ENCODE measurements around the gene KAZN. TPM values are rescaled to one million over a fixed set of nuclear protein-coding genes. Genes with fewer than 3 reads are reported as not detected.

Gene KAZN
- total RNA-seq, 1 experiment from 2014 or later, result 2.7 TPM

- DNase-seq (ENCODE audit: low read depth), result no peak
Measured at GRCh38 chr1:14613926-14614325, 15.4 kb downstream of the KAZN start.

- DNase-seq (ENCODE audit: low read depth), result no peak
Measured at GRCh38 chr1:14614341-14614740, 15.9 kb downstream of the KAZN start.

DNA sequence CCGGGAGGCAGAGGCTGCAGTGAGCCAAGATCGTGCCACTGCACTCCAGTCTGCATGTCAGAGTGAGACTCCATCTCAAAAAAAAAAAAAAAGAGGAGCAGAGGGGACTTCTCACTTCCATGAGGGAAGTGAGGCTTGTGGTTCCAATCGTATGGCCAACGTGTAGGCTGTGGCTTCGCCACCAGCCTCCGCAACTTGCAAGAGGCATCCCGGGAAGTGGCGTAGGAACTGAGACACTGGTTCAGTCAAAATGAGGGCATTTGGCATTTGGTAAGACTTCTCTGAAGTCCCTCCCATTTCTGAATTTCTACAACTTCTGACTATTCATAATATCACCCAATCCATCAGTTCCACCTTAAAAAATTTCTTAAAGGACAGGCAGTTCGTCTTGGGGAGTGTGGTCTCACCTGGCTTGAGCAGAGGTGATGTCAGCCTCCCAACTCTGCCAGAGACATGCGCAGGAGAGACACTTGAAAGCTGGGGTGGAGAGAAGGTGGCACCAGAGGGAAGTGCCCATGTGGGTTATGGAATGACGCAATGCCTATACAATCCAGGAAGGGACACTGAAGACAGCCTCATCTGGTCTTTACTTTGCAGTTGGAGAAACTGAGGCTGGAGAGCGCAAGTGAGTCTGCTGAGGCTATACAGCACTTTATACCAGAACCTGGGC is 17.2 kb downstream of the KAZN start:
- no peak for DNase-seq (ENCODE audit: low read depth)

- no peak for DNase-seq (ENCODE audit: low read depth)
Measured at GRCh38 chr1:14616632-14617396, 18.3 kb downstream of the KAZN start.

GRCh38 chr1:14617791-14618190 is 19.3 kb downstream of the KAZN start:
- DNase-seq (ENCODE audit: low read depth), result no peak

- no peak for DNase-seq (ENCODE audit: low read depth)
Measured at GRCh38 chr1:14620941-14621340, 22.5 kb downstream of the KAZN start.

GRCh38 chr1:14623090-14623489 is 24.6 kb downstream of the KAZN start:
- DNase-seq (ENCODE audit: low read depth), result no peak

DNA sequence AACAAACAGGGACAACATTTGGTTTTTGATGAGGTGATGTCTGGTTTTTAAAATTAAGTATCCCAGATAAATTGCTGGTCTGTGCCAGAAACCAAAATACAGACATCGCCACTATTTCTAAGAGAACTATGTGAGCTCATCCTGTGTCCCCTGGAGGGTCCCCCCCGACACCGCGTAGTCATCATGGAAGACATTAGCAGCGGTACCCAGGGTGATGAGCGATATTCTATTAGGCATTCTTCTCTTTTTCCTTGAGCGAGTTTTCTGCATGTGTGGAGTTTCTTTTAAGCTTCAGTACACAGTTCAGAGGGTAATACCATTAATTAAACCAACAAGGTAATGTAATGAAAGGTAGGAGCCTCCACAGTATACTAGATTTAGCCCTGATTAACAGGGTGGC is 26.5 kb downstream of the KAZN start:
- no peak for DNase-seq (ENCODE audit: low read depth)

- no peak for DNase-seq (ENCODE audit: low read depth)
Measured at GRCh38 chr1:14625572-14625971, 27.1 kb downstream of the KAZN start.

DNA sequence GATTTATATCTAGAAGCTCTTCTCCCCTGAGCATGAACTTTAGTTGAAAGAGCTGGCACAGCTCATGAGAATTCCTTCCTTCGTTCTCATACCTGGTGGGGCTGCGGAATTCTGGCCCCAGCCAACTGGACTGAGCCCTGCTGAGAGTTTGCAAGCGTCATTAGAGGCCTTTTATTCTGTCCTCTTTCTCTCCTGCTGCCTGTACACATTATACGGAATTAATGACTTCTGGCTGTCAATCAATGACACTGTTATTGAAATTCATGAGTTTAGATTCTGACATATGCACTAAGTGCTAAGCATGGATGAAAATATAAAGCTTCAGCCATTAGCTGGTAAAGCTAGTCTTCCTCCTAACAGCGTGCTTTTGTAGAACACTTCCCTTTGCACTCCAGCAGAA is 27.5 kb downstream of the KAZN start:
- DNase-seq (ENCODE audit: low read depth), result no peak

- no peak for DNase-seq (ENCODE audit: low read depth)
Measured at GRCh38 chr1:14626869-14627607, 28.6 kb downstream of the KAZN start.

DNA sequence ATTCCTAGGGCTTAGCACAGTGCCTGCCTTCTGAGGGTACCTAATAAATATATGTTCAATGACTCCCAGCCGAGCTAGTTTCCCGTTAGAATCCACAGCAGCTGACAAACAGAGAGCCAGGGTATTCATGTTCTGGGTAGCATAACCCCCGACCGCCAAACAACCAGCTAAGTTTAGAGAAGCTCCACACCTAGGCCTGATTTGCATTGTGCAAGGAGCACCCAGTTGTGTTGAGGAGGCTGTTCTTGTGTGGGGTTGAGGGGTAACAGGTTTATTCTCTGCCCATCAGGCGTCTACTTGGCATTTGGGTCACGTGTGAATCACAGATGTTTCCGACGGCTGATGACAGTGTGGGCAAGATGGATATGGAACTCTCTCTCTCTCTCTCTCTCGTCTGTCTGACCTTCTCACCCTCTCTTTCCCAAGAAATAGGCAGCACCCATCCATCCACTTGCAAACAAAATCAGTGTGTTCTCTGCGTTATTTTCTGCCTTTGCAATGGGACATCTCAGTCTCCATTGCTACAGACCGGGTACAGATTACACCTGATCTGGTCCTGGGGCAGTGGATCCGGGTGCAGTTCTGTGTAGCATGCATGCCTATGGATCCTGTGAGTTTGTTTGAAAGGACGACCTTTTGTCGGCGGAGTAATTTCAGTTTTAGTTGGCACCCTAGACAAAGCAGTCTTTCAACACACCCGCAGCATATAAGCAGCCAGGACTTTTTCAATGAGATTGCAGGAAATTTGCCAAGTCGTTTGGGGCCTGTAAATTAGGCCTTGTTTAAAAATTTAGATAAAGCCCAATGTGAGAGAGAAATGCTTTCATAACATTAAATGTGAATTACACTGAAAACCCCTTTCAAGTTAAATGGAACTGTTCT is 29.4 kb downstream of the KAZN start:
- no peak for DNase-seq (ENCODE audit: low read depth)

DNA sequence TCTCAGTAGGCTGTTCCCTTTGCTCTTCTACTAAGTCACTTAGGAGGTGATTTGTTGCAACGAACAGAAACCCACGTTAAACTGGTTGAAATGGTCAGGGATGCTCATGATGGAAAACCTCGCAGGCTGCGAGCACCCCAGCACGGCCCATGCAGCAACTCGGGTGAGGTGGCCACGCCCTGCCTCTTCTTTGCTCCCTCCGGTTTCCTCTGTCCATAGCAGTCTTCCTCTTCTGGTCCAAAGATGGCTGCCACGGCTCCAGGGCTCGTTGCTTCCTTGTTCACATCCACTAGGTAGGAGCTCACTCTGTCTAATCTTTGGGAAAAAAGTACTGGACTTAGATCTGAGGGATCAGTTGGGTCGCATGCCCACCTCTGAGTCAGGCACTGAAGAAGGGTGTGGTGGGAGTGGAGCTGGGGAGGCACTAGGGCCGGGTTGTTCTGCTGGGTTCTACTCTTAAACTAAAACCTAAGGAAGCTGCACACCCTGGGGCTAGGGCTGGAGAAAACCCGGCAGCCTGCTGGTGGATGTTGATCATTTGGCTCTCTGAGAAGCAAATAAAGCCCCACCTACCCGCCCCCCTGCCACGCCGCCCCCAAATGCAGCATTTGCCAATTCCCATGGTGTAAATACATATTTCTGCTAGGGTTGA is 31.0 kb downstream of the KAZN start:
- no peak for DNase-seq (ENCODE audit: low read depth)

DNA sequence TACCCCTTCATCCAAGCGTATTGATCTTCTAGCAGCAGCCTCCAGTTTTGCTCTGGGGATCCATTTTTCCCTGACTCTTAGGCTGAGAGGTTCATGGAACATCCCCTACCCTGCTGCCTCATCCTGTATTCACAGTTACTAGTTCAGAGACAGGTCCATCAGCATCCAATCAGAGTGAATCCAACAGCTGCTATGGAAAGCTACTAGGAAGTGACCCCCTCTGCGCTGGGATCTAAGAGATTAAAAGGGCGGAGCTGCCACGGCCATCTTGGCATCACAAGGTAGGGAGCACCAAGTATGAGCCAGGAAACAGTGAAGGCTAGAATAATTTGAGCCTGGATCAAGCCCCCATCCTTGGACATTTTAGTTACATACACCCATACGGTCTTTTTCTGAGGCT is 32.5 kb downstream of the KAZN start:
- DNase-seq (ENCODE audit: low read depth), result no peak

DNA sequence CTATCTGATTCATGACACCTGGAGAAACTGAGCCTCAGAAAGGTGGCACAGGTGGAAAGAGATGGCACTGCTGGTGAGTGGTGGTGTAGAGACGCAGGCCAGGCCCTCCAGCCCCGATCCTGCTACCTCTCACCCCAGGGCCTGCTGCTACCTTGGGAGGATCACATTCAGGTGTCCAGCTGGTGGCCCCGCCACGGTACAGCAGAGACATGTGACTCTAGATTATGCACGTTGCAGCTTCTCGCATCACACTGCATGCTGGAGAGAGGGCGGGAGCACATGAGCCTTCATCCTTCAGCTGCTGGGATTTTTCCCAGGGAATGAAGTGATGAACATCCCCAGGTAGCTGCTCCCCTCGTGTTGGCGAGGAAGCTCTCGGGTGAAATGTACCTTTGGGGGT is 32.9 kb downstream of the KAZN start:
- DNase-seq (ENCODE audit: low read depth), result no peak

DNA sequence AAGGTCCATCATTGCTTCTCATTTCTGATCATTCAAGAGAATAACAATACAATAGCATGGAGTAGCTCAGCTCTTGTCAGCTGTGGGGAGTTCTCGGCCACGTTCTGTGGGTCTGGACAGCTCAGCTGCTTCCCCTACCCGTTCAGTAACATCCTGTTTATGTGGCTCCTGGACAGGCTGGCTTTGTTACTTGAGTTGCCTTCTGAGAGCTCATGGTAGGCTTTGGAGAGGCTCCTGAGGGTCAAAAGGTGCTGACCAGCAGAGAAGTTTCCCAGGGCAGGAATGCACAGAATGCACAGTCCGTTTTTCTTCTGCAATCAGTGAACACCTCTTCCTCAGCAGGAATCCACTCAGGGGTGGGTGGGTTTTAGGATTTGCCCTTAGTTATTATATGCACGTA is 36.0 kb downstream of the KAZN start:
- DNase-seq (ENCODE audit: low read depth), result no peak

DNA sequence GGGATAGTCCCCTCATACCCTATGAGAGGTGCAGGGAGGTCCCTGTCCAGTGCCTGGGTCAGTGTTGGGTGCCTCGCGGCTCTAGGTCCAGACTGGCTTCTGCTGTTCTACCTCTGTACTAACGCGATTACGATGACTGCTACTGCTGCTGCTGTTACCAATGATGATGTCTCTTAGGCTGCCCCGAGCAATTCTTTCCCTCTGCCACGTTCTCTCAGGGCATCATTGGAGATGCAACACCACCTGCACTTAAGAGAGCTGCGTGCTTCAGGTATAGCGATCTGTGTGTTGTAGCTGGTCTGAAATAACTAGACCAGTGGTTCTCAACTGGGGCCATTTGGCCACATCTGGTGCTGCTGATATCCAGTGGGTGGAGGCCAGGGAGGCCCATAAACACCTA is 36.9 kb downstream of the KAZN start:
- DNase-seq (ENCODE audit: low read depth), result no peak

DNA sequence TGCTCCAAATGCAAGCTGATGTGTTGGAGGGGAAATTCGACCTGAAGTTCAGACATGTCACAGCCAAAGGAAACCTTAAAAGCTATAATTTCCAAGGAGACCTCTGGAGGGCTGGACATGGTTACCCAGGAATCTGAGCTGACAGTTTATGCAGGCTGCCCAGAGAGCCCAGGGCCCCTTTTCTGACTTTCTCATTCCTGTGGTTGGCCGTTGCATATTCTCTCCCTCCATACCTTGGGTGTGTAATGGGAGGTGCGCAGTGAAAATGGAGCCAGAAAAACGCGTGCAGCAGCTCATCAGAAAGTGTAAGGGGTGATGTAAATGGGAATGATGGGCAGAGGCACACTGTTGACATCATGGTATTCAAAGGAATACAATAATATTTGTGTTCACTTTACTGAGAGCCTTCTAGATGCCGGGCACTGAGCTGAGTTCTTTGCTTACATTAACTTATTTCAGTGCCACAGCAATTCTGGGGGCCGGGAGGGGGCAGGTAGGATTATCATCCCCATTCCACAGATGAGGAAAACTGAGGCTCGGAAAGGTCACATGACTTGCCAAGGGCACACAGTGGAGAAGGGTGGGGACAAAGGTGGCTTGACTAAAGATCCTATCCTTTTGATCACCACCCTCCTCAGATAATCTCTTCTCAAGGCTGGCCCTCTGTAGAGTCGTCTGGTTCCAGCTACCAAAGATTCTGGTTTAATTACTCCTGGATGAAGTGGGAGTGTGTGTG is 38.6 kb downstream of the KAZN start:
- DNase-seq (ENCODE audit: low read depth), result no peak

DNA sequence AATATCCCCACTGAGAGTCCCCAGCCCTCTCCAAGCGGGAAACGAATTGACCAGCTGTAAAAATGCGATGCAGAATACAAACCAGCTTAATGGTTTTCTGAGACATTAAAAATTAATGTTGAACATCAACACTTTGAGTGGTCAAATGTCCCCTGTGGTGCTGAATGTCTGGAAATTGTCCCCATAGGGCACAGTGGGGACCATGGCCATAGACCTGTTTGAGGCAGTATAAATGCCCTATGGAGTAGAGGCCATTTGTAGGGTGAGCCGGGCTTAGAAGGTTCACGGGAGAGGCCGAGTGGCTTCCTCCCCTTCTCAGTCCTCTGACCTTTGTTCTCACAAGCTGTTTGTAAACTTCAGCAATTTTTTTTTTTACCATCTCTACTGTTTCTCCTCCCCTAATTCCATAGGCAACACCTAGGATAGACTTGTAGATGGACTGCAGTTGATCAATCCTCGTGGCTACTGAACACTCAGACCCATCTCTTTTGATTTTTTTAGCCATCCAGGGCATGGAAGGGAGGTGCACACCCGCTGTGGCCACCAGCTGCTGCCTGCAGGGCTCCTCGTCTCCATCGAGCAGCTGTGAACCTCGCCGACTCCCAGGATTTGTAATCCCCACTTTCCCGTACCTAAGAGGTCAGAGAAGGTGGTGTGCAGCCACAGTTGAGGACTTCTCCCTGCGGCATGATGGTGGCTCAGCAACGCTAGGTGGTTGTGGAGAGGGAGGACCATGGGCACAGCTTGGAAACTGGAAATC is 41.0 kb downstream of the KAZN start:
- no peak for DNase-seq (ENCODE audit: low read depth)
